Stimulated activated CD8-positive, alpha-beta memory T cell treated with anti-CD3 and anti-CD28 coated beads, Interleukin-15, amount 100 ng/mL, for 48 hours (primary cell): ENCODE data around the gene CRABP1.
"Not testable (repeated sequence)": the region's sequence is repeated elsewhere in the genome, so short reads cannot be mapped to it uniquely, and the experiment has no call there.

ENCODE experiments used
- DNase-seq, 2 donors: peaks; one replicate each; pipeline ENCODE4 v3.0.0-alpha.2; 2020; ENCODE audit warnings: low read depth in 2 of 2

CRABP1 gene

DNA sequence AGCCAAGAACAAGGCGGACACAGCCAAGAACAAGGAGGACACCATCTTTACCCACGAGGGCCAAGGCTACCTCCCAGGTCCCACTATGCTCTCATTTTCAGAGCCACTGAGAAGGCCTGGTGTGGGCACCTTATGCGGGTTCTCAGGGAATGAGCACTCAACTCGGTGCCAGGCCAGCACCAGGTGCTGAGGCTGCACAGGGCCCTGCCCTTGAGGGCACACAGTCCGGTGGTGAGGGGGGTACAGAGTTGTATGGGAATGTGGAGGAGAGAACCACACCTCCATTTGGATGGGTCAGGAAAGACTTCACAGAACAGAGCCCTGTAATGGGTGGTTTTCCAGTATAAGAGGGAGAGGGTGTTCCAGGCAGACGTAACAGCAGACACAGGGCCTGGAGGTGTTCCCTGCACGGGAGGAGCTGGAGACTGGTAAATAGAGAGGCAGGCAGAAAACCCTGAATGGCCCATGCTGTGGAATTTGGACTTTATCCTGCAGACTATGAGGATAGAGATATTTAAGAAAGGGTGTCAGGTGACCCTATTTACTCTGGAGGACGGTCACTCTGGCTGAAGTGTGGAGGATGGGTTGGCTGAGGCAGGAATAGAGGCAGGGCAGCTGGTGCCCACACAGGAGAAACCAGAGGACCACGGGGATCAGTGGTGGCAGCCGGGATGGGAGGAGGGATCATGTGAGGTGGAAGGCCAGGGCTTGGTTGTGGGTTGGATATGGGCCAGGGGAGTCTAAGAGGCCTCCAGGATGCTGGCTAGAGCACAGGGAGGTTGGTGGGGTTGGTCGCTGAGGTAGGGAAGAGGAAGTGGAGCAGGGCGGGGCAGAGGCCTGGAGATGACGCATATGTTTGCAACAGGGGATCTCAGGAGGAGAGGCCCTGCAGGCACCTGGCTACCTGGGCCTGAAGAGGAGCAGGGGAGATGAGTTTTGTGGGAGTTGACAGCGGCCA, 34.6 kb downstream of the CRABP1 start:
- DNase-seq, result no peak

DNA sequence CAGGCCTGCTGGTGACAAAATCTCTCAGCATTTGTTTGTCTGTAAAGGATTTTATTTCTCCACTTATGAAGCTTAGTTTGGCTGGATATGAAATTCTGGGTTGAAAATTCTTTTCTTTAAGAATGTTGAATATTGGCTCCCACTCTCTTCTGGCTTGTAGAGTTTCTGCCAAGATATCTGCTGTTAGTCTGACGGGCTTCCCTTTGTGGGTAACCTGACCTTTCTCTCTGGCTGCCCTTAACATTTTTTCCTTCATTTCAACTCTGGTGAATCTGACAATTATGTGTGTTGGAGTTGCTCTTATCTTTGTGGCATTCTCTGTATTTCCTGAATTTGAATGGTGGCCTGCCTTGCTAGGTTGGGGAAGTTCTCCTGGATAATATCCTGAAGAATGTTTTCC, 40.0 kb downstream of the CRABP1 start:
- not testable (repeated sequence) for DNase-seq

- no peak for DNase-seq
Observed at GRCh38 chr15:78382114-78382880, 42.1 kb downstream of the CRABP1 start.

DNA sequence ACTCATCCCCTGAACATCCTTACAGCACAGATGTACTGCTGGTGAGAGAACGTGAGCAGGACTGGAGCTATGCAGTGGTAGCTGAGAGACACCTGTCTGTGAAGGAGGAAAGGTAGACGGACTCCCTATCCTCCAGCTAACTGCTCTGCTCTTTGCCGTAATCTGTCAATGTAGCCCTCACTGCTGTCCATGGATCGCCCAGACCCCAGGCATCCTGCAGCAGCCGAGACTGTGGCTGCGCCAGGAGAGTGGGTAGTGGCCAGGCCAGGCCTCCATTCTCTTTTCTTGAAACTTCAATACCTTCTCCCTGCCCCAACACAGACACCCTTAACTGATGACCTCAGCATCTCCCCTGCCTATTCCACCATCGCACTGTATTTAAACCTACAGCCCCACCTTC, 44.5 kb downstream of the CRABP1 start:
- DNase-seq, result no peak

DNA sequence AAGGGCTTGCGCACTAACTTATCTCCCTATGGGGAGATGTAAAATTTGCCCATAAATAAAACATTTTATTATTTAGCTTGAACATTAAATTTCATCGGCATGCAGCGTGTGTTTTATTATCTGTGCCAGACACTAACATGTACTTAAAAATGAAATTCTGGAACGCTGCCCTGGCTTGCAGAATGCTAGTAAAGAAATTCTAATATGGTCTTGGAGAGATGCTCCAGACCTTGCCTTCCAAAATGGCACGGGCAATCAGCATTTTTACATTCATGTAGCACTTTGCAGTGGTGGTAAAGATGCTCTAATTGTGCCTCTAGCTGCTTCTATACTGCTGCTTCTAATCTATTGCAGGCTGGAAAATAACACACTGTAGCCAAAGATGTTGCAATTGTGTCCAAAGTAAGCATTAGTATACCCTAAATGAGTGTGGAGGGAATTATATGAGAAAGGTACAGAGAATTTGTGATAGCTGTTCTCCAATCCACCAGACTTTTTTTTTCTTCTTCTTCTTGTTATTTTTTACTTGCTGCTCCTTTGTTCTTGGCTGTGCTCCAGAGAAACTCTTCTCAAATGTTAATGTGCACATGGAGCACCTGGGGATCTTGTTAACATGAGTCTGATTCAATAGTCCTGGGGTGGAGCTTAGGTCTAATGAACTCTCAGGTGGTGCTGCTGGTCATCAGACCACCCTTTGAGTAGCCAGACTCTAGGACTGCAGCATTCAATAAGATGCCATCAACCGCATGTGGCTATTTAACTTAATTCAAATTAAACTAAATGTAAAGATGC, 47.3 kb downstream of the CRABP1 start:
- DNase-seq, result no peak

GRCh38 chr15:78388865-78389264, 48.7 kb downstream of the CRABP1 start:
- no peak for DNase-seq

DNA sequence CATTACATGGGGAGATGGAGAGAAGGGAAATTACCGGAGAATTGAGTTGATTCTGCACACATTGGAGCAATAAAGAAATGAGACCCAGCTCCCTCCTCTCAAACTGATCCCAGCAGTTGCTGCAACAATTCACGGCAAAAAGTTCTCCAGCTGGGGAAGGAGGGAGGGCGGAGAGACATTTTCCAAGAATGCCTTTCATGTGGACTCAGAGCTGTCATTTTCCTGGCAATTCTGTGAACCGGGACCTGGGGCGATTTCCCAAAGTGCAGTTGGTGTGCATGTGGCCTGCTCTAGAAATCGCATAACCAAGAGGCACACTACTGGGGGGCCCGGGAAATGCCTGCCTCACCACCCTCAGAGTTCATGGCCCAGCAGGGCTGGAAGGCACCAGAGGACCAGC, 49.2 kb downstream of the CRABP1 start:
- DNase-seq, result no peak

- DNase-seq, result no peak
Observed at GRCh38 chr15:78389738-78390137, 49.6 kb downstream of the CRABP1 start.

- no peak for DNase-seq
Observed at GRCh38 chr15:78390242-78390641, 50.1 kb downstream of the CRABP1 start.

- DNase-seq, result no peak
Observed at GRCh38 chr15:78390826-78391225, 50.7 kb downstream of the CRABP1 start.

- no peak for DNase-seq
Observed at GRCh38 chr15:78391781-78392180, 51.6 kb downstream of the CRABP1 start.

- DNase-seq, result no peak
Observed at GRCh38 chr15:78392430-78392829, 52.3 kb downstream of the CRABP1 start.

- DNase-seq, result no peak
Observed at GRCh38 chr15:78393137-78393536, 53.0 kb downstream of the CRABP1 start.

DNA sequence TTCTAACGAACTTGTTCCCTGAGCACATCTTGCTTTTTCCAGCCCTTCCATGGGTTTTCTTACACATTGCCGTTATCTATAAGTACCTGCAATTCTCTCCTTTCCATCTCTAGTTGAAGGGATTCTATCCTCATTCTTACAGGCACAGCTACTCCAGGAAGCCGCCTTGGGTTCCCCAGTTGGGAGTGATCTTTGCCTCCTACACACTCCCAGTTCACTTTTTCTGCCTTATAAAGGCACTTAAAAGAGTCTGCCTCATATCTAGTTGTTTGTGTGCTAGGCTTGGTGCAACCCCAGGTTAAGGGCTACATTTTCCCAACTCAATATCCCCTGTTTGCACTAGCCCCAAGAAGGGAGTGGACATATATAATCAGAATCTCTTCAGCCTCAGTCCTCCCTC, 53.9 kb downstream of the CRABP1 start:
- DNase-seq, result no peak

DNA sequence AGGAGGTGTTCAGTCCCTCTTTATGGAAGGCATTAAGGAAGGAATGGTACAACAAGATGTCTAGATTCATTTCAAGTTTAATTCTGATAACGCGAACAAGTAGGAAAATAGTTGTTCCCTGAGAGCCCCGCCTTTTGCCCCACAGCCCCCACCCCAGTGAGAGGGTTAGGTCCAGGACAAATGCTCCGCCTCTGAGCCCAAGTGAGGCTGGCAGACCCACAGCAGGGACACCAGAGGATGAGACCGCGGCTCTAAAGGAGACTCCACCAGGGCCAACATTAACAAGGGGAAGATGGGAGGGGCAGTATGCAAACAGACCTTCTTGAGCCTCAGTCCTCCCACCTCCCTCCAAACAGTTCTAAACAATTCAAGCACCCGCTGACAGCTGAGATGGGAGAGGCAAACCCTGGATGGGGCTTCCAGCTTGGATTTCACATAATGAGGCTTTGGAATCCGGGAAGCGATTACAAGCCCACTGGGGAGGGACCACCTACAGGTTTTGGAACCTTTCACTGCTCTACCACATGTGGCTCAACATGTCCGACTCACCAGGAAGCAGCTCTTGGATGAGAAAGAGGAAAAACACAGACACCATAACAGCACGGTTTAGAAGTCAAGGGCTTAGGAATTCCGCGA, 54.9 kb downstream of the CRABP1 start:
- DNase-seq, result no peak

DNA sequence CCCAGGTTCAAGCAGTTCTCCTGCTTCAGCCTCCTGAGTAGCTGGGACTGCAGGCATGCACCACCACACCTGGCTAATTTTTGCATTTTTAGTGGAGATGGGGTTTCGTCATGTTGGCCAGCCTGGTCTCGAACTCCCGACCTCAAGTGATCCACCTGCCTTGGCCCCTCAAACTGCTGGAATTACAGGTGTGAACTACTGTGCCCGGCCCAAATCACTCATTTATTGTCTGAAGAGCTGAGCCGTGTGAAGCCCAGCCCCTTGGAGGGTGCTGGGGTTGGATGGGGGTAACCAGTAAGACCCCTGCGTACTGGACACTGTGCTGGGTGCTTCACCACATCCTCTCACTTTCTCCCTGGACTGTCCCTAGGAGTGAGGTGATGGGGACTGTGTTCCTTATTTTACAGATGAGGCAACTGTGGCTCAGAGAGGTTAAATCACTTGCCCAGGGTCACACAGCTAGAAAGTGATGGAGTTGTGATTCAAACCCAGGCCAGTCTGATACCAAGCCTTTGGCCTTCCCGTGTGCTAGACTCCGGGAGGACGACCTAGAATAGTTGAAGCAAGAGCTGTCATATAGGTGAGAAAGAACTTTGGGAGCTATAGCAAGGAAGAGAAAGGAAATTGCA, 56.1 kb downstream of the CRABP1 start:
- no peak for DNase-seq

DNA sequence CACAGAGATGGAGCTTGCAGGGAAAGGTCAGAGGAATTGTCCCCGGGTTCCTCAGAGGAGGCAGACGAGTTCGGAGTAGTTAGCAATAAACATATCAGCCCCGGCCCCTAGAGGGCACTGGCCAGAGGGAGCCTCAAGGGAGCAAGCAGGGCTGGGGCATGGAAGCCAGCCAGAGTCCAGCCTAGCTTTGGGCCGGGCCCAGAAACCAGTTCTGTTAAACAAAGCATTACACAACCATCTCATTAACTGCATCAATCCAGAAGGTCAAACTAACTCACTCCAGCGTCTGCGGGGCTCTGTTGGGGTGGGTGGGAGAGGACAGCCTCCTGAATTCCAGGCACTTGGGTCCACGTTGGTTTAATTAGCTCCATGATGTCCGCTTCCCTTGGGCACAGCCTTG, 56.8 kb downstream of the CRABP1 start:
- DNase-seq, result no peak

DNA sequence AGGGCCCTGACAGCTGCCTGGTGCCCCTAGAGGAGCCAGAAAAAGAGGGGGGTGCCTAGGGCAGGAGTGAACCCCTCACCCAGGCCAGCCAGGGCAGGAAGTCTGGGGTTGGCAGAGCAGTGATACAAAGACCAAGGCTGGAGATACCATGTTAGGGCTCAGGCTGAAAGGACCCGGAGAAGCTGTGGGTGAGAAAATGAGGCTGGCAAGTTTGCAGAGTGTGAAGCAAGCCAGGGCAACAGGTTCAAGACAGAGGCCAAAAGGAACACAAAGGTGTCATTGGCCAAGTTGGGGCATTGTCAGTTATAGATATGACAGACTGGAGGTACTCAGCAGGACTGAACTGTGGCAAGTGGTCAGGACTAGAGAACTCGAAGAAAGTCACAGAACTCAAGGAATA, 57.2 kb downstream of the CRABP1 start:
- DNase-seq, result no peak
